ENCODE data around the gene GNB3.

GRCh38 chr12:6825398-6826124 is 15.2 kb upstream of the GNB3 start:
- peak in 5 of 7 experiments; percentile 85 to 92 (median 88) for TF ChIP-seq CTCF (IDR thresholded peaks at IDR 0.05)
- peak in 1 of 3 donors; percentile 20 for TF ChIP-seq POLR2AphosphoS5 (IDR thresholded peaks at IDR 0.05)
- no peak for TF ChIP-seq EP300 (IDR thresholded peaks at IDR 0.05)

All from stomach (tissue), 4 donors.